ENCODE measurements around the gene EPHX1.
A peak's percentile ranks its signal among the peaks of the same experiment; 100 is the strongest.

Gene EPHX1

DNA sequence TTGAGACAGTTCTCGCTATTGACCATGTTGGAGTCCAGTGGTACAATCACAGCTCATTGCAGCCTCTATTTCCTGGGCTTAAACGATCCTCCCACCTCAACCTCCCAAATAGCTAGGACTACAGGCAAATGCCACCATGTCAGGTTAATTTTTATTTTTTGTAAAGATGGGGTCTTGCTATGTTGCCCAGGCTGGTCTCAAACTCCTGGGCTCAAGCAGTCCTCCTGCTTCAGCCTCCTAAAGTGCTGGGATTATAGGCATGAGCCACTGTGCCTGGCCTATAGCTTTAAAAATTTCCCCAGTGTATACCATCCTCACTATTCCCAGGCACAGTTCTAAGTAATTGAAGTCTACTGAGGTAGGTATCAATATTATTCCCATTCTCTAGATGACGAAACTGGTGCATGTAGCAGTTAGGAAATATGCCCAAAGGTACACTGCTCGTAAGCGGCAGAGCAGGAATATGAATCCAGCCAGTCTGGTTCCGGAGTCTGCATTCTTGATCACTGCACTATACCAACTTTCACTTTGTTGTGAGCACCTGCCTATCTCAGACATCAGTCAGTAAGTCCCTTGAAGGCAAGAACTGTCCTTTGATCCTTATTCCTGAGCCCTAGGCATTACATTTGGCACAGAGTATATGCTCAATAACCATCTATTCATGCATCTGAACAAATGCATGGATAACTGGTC is 43.8 kb upstream of the EPHX1 start:
- TF ChIP-seq, protein P1, sequence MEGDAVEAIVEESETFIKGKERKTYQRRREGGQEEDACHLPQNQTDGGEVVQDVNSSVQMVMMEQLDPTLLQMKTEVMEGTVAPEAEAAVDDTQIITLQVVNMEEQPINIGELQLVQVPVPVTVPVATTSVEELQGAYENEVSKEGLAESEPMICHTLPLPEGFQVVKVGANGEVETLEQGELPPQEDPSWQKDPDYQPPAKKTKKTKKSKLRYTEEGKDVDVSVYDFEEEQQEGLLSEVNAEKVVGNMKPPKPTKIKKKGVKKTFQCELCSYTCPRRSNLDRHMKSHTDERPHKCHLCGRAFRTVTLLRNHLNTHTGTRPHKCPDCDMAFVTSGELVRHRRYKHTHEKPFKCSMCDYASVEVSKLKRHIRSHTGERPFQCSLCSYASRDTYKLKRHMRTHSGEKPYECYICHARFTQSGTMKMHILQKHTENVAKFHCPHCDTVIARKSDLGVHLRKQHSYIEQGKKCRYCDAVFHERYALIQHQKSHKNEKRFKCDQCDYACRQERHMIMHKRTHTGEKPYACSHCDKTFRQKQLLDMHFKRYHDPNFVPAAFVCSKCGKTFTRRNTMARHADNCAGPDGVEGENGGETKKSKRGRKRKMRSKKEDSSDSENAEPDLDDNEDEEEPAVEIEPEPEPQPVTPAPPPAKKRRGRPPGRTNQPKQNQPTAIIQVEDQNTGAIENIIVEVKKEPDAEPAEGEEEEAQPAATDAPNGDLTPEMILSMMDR (conservative IDR thresholded peaks at IDR 0.05; ENCODE audit: low read depth), result no peak
- H3K27ac ChIP-seq, result peak overlapping the region; percentile 86
- ChIA-PET POLR2A (ENCODE audit: low non-redundant PET) (no interaction called here), CTCF (interaction anchor here (0.7 kb wide), 4 partner anchors 78 to 359 kb away, joined by 3 to 4 read pairs (median 3); no protein-coding TSS in a partner anchor)
- DNase-seq (ENCODE audit: low spot score), result no peak

DNA sequence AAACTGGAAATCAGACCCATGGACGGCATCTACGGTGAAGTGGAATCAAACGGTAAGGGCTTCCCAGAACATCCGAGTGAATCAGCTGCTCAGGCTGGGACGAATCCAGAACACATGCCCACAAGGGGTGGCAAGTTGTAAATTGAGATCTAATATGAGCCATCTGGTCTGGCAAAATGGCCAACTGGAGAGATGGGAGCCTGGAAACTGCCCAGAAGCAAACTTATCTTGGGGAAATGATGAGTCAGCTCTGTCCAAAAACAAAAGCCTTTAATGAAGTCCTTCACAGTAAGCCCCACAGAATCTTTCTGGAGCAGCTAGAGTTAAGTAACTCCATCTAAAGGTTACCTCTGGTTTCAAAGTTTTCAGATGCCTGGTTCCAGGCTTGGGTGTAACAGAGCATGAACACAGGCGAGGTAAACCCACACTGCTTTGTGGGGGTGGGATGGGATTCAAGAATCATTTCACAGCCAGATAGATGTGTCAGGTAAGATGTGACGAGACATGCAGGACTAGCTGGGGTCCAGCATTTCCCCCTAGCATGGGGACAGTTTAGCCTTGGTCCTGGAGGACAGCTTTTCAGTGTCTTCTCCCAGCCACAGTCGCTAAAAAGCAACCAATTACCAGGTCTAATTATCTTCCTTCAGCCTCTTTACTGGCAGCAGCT is 42.8 kb upstream of the EPHX1 start:
- CTCF ChIA-PET, result interaction anchor here (0.7 to 2.5 kb wide), 6 partner anchors 11 to 292 kb away, joined by 3 to 9 read pairs (median 4); partner anchors contain the start of gene SRP9
- POLR2A ChIA-PET (ENCODE audit: low non-redundant PET), result no interaction called here
- TF ChIP-seq, protein P1 (conservative IDR thresholded peaks at IDR 0.05; ENCODE audit: low read depth), result no peak
- H3K27ac ChIP-seq, result peak overlapping the region; percentile 86
- peak; percentile 65 for DNase-seq (ENCODE audit: low spot score)

DNA sequence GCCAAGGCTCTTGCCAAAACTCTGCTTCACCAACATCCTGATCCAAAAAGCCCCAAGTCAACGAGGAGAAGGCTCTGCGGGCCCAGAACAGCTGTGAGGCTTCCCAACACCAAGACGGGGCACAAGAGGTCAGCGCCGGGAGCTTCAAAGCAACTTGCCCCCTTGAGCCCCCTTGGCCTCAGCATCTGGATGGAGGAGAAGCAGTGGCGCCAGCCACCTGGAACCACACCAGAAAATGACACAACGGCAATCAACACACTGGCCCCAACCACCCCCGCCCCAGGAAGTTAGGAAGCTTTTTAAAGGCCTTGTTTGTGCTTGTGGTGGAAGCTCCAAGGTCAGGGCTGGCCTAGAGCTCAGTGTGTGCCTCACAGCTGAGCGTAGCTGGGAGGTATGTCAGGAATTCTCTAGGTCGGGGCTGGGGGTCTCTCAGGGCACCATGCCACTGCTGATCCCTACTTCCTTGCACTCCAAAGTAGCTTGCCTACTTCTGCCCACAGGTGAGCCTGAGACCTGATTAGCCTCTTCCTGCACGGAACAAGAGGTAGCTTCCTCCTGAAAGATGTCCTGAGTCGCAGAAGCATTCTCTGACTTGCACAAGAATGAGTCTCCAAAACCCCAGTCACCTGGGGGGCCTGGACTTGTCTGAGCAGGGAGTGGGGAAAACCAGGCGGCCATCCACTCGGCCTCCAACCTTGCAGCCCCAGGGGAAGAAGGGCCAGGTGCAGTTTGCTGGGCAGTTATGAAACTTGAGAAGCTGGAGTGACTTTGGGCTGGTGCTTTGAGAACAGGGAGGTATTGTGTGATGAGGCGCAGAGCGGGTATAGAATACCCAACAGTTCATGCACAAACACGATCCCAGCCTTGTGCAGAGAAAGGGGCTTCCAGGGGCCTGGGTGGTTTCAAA is 42.0 kb upstream of the EPHX1 start:
- POLR2A ChIA-PET (ENCODE audit: low non-redundant PET), result no interaction called here
- no peak for DNase-seq (ENCODE audit: low spot score)
- CTCF ChIA-PET, result interaction anchor here (0.7 to 2.5 kb wide), 4 partner anchors 10 to 293 kb away, joined by 3 to 9 read pairs (median 6); partner anchors contain the start of gene SRP9

DNA sequence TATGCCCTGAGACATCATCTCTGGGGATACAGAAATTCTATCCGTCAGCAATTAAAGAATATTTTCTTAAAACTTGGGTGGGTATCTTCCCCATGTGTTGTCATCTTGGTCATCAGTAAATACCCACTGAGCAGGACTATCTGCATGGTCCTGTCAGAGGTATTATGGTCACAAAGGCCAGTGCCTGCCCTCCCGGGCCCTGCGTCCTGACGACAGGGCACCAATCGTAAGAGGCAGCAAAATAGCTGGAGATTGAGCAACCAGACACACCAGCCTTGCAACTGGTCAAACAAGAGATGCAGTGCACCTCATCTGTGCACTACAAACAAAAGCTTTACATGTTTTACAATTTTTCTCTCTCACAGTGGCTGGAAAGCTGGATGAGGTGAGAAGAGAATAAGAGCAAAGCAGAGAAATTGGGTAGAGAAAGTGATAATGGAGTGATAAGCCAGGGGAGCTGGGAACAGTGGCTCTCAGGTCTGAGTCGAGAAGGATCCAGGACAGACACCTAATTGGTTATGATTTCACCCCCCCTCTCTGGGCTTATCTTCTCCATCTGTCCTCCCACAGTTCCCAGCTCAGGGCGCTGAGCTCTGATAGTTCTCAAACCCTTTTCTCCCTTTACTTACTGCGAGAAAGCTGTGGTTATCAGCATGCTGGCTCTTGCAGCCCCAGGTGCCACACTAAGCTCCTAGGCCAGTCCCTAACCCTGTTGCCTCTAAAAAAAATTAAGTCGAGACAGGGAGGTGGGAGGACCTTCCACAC is 41.1 kb upstream of the EPHX1 start:
- POLR2A ChIA-PET (ENCODE audit: low non-redundant PET), result no interaction called here
- CTCF ChIA-PET, result interaction anchor here (0.6 to 2.5 kb wide), 5 partner anchors 9 to 341 kb away, joined by 3 to 9 read pairs (median 3); partner anchors contain the start of genes LBR and SRP9
- H3K27ac ChIP-seq, result peak overlapping the region; percentile 86
- DNase-seq (ENCODE audit: low spot score), result no peak
- TF ChIP-seq, protein P1 (conservative IDR thresholded peaks at IDR 0.05; ENCODE audit: low read depth), result no peak

More for the DNA sequence above, 42.0 kb upstream of the EPHX1 start:
- H3K27ac ChIP-seq, result peak overlapping the region; percentile 86
- TF ChIP-seq, protein P1 (conservative IDR thresholded peaks at IDR 0.05; ENCODE audit: low read depth), result no peak

DNA sequence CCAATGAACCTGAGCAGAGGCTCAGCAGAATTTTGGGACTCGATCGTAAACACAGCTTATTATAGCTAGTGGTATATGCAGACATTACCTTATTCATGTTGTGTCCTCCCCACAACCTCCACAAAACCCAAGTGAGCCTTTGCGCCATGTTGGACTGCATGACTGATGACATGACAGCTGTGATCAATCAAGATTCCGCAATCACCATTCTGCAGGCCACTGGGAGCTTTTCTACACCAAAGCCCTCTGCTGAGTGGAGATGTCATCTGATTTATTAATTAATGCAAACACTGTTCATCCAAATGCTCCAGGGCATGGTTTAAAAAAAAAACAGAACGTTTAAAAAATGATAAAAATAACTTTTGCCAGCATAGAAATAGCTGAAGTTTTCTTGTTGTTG is 40.2 kb upstream of the EPHX1 start:
- POLR2A ChIA-PET (ENCODE audit: low non-redundant PET), result no interaction called here
- no peak overlapping the region for H3K27ac ChIP-seq
- no peak for DNase-seq (ENCODE audit: low spot score)
- CTCF ChIA-PET, result interaction anchor here (0.6 to 4.7 kb wide), 7 partner anchors 33 to 341 kb away, joined by 3 to 38 read pairs (median 3); partner anchors contain the start of gene LBR
- TF ChIP-seq, protein P1 (conservative IDR thresholded peaks at IDR 0.05; ENCODE audit: low read depth), result no peak
